SU-DHL-6 (cell line): ENCODE results near the gene MAML3.

Source experiments
- CTCF ChIP-seq: fragments of 200-600 bp; sonication (generic); IDR thresholded peaks from one replicate; pipeline ENCODE4 v1.5.1; 2017; ENCODE audit warnings: antibody characterized with exemption, mild to moderate bottlenecking, low read length, moderate library complexity; ENCODE audit not compliant: insufficient read depth, poor library complexity, severe bottlenecking
- EZH2phosphoT487 ChIP-seq: fragments of 200-600 bp; sonication (generic), shearing (Covaris generic); conservative IDR thresholded peaks from 2 replicates; pipeline ENCODE4 v1.6.1; 2018; ENCODE audit warnings: mild to moderate bottlenecking, antibody characterized with exemption, low read length, moderate library complexity, mixed read lengths

DNA sequence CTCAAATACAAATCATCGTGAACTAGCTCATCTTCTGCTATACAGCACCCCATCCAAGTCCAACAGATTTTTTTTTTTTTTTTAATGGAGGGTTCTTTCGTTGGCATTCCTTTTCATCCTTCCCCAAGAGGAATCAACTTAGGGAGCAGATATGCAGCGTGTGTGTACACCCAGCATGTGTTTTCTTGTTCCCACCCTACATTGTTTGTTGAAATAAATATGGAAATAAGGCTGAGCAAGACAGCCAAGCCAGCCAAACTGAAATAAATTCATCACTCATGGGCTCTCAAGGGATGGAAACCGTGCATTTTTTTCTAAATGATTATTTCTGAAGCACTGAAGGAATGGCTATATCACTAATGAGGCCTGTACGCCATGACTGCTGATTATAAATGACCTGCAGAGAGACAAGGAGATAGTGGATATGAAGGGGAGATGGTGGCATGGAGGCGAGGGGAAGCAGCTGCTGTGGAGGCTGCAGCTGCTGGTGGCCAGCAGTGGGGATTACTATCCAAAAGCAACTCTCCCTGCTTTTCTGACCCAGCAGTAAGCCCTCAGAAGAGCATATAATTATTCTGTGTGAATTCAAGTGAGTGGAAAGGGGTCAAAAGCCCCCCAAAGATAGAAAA lies 314.5 kb downstream of the MAML3 start:
- TF ChIP-seq CTCF, result no peak
- no peak for TF ChIP-seq EZH2phosphoT487
